Upper lobe of right lung (tissue), 1 donor: Measurements from ENCODE around the gene GULP1. TPM values are rescaled to one million over a fixed set of nuclear protein-coding genes. Genes with fewer than 3 reads are reported as not detected.
"Not testable (repeated sequence)": the region's sequence is repeated elsewhere in the genome, so short reads cannot be mapped to it uniquely, and the experiment has no call there.

Experiments
- ATAC-seq: fragments of 200-7000 bp; cut with Tn5 transposase; one replicate; pipeline ENCODE4 v1.9.1; 2020; ENCODE audit warnings: mild to moderate bottlenecking, moderate library complexity
- DNase-seq: peaks from one replicate; pipeline ENCODE4 v3.0.0-alpha.2; 2020
- H3K27ac ChIP-seq: fragments of 200-600 bp; one replicate; pipeline ENCODE4 v1.8.0; 2022
- H3K27me3 ChIP-seq: fragments of 200-600 bp; one replicate; pipeline ENCODE4 v1.8.0; 2022; ENCODE audit warnings: mild to moderate bottlenecking
- H3K36me3 ChIP-seq: fragments of 200-600 bp; one replicate; pipeline ENCODE4 v1.8.0; 2022
- H3K4me1 ChIP-seq: fragments of 200-600 bp; one replicate; pipeline ENCODE4 v1.8.0; 2022
- H3K4me3 ChIP-seq: fragments of 200-600 bp; one replicate; pipeline ENCODE4 v1.8.0; 2022; ENCODE audit warnings: mild to moderate bottlenecking
- H3K9me3 ChIP-seq: fragments of 200-600 bp; one replicate; pipeline ENCODE4 v1.8.0; 2022
- CTCF ChIP-seq: fragments of 200-600 bp; IDR thresholded peaks from one replicate; pipeline ENCODE4 v1.8.0; 2022; ENCODE audit warnings: antibody characterized with exemption
- intact Hi-C: fragments of 100-400 bp; cut with DNase I; formaldehyde crosslinking; loops from one replicate; pipeline ENCODE4 v1.11.0; 2022
- total RNA-seq: library from RNA; stranded (reverse); fragmentation: NEBNext Ultra II Directional; extraction: Animal tissue kit (Norgen Biotek cat#: 25700); gene quantifications from one replicate; pipeline ENCODE4 v1.2.1, GENCODE V29; 2021
- donor health status: DM: no; HTN: yes; CAD: no; lungs with severe emphysema.

The GULP1 gene
- total RNA-seq, 1 donor from 2014 or later, result 30.6 TPM

- Histone ChIP-seq H3K4me1 (peaks cover 7% of the 10 kb centered on the region), H3K36me3 (no peaks in the 10 kb centered on the region), H3K27me3 (no peaks in the 10 kb centered on the region), H3K4me3 (peak overlapping the region; percentile 72), H3K9me3 (no peaks in the 10 kb centered on the region), H3K27ac (peak overlapping the region; percentile 89)
- intact Hi-C loops, result no loop called here
- ATAC-seq, result no peak
- TF ChIP-seq CTCF, result no peak
- peak; percentile 69 for DNase-seq
Measured at GRCh38 chr2:188293601-188294351, 2.1 kb downstream of the GULP1 start.

GRCh38 chr2:188294352-188294926, 2.8 kb downstream of the GULP1 start:
- no peak for TF ChIP-seq CTCF
- peak overlapping the region; percentile 72 for H3K4me3 ChIP-seq
- no peak for ATAC-seq
- H3K27me3 ChIP-seq, result no peaks in the 10 kb centered on the region
- H3K4me1 ChIP-seq, result peaks cover 7% of the 10 kb centered on the region
- intact Hi-C loops, result no loop called here
- peak overlapping the region; percentile 89 for H3K27ac ChIP-seq
- no peaks in the 10 kb centered on the region for H3K9me3 ChIP-seq
- DNase-seq, result no peak
- H3K36me3 ChIP-seq, result no peaks in the 10 kb centered on the region

GRCh38 chr2:188295067-188295685, 3.5 kb downstream of the GULP1 start:
- Histone ChIP-seq H3K27ac (no peak overlapping the region), H3K27me3 (no peaks in the 10 kb centered on the region), H3K36me3 (no peaks in the 10 kb centered on the region), H3K4me3 (peak overlapping the region; percentile 72), H3K4me1 (peaks cover 7% of the 10 kb centered on the region), H3K9me3 (no peaks in the 10 kb centered on the region)
- intact Hi-C loops, result no loop called here
- ATAC-seq (no peak), DNase-seq (no peak)
- no peak for TF ChIP-seq CTCF

GRCh38 chr2:188297978-188298377, 6.3 kb downstream of the GULP1 start:
- ATAC-seq, result no peak
- no peak overlapping the region for H3K4me3 ChIP-seq
- intact Hi-C loops, result no loop called here
- H3K27me3 ChIP-seq, result no peaks in the 10 kb centered on the region
- TF ChIP-seq CTCF, result no peak
- no peaks in the 10 kb centered on the region for H3K4me1 ChIP-seq
- no peaks in the 10 kb centered on the region for H3K36me3 ChIP-seq
- H3K27ac ChIP-seq, result no peak overlapping the region
- H3K9me3 ChIP-seq, result no peaks in the 10 kb centered on the region
- DNase-seq, result no peak

- H3K27me3 ChIP-seq, intact Hi-C loops, H3K4me3 ChIP-seq, H3K4me1 ChIP-seq, H3K9me3 ChIP-seq, H3K36me3 ChIP-seq, DNase-seq, ATAC-seq, H3K27ac ChIP-seq: not testable (repeated sequence)
Measured at GRCh38 chr2:188298937-188299371, 7.3 kb downstream of the GULP1 start.

GRCh38 chr2:188303363-188304031, 11.8 kb downstream of the GULP1 start:
- intact Hi-C loops, result no loop called here
- ATAC-seq, result peak; percentile 32
- no peaks in the 10 kb centered on the region for H3K9me3 ChIP-seq

More at GRCh38 chr2:188303363-188304031, 11.8 kb downstream of the GULP1 start:
- H3K27ac ChIP-seq, result no peak overlapping the region
- no peak for TF ChIP-seq CTCF
- H3K27me3 ChIP-seq, result no peaks in the 10 kb centered on the region
- H3K36me3 ChIP-seq, result no peaks in the 10 kb centered on the region
- no peak for DNase-seq
- no peaks in the 10 kb centered on the region for H3K4me1 ChIP-seq
- no peak overlapping the region for H3K4me3 ChIP-seq
